Stimulated activated CD8-positive, alpha-beta memory T cell treated with anti-CD3 and anti-CD28 coated beads, Interleukin-4, amount 100 ng/mL, for 4 hours (primary cell): ENCODE measurements around the gene LRP1B.

Experiments
- DNase-seq, 2 donors: peaks; one replicate each; pipeline ENCODE4 v3.0.0-alpha.2; 2020; ENCODE audit warnings: low read depth in 2 of 2, low spot score in 1 of 2

LRP1B gene

GRCh38 chr2:140869925-140870324, 1260.9 kb downstream of the LRP1B start:
- no peak for DNase-seq

- DNase-seq = no peak
Measured at GRCh38 chr2:140869107-140869506, 1261.7 kb downstream of the LRP1B start.

- DNase-seq = no peak
Measured at GRCh38 chr2:140865837-140866236, 1265.0 kb downstream of the LRP1B start.

DNA sequence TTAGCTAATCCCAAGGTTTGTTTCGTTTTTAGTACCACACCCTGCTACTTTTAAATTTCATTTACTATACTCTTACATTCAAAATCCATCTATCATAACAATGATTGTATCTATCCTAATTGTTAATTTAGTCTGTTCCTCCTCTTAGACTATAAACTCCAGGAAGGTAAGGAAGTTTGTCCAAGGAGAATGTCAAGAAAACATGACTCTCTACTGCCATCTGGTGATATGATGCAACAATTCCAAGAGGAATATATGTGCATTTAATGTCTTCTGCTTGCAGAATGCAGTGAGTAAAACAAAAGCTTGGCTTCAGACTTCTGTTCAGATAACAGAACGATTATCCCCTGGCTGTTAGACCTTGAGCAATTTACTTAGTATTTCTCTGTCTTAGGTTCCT, 1267.1 kb downstream of the LRP1B start:
- no peak for DNase-seq

GRCh38 chr2:140862181-140862580, 1268.6 kb downstream of the LRP1B start:
- no peak for DNase-seq

- no peak for DNase-seq
Measured at GRCh38 chr2:140861666-140862065, 1269.2 kb downstream of the LRP1B start.

DNA sequence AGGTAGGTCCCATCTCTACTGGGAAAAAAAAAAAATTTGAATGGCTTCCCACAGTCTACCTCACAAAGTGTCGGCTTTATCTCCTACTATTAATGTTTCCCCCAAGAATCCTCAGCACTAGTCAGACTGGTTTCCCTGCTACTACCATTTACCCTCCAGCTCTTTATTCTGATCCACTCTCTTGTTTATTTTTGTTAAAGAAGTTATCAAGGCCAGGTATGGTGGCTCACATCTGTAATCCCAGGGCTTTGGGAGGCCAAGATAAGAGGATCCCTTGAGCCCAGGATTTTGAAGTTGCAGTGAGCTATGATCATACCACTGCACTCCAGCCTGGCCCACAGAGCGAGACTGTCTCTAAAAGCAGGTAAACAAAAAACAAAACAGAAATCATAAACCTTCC, 1275.3 kb downstream of the LRP1B start:
- no peak for DNase-seq

DNA sequence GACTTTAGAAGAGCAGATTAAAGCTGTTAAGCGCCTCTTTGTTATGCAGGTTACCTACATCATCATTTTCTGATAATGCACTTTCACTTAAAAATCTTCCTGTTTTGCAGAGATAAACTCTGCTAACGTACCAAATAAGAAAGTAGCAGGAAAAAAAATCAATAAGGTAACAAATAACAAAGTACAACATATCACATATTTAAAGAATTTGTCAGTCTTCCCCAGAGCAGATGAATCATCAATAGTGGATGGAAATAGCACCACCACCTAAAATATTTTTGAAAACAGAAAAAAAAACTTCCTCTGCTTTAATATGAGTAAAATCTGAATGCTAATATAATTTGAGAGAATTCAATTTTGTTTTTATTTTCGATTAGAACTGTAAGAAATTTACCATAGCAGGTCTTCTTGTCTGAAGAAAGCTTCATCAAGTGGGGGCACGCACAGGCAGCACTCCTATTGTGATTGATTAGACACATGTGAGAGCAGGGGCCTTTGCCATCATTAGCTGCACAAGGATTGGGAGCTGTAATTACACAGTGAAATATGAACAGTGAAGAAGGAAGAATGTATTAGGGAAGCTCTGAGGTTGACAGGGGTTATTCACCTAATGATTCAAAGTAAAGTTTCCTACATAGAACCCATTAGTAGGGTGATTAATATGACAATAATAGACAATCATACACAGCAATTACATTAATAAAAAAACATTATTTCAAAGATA, 1279.4 kb downstream of the LRP1B start:
- DNase-seq = no peak

DNA sequence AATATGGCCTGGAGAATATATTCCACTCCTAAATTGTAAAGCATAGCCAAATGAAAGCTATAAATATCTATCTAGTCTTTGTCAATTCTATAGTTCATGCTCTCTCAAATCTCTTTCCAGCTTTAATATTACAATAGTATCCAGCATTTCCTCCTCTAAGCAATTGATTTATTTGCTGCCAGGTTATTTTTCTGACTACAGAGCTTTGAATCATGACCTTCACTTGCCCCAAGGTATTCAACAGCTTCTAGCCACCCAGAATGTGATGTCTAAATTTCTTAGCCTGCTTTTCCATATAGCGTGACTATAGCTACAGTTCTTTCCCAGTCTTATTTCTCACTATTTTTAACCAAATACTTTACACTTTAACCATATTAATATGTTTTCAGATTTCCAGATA, 1287.6 kb downstream of the LRP1B start:
- DNase-seq = no peak

DNA sequence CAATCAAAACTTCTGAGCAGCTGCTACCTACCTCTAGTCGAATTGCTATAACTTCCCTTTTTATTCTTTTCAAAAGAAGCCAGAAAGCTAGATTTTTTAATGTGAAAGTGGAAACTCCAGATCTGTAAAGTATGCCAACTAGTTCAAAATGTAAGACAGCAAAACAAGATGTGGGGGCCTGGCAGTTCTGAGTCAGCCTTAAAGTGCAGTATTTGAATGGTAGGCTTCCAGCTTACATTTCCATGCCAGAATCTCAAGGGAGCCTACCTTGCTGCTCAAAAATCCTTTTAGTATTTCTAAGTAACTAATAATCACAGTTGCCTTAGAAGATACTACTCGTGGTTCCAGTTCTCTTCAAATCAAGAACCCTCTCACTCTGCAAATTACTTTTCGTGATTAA, 1288.7 kb downstream of the LRP1B start:
- no peak for DNase-seq

DNA sequence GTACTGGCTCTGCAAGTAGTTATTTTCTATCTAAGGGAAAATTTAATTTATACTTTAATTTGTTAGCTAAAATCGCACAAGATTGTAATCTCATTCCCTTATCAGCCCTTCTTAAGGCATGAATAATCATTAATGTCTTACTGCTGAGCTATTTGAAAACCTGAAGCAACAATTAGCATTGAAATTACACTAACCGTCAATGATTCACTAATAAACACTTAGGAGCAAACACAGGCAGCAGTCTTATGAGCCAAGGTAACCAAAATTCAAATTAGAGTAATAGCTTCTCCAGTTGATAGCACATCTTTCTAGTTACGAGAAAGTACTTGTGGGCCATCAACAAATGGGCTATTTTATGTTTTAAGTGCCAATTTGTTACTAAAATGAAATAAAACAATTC, 1289.7 kb downstream of the LRP1B start:
- no peak for DNase-seq

GRCh38 chr2:140836826-140837225, 1294.0 kb downstream of the LRP1B start:
- DNase-seq = no peak

DNA sequence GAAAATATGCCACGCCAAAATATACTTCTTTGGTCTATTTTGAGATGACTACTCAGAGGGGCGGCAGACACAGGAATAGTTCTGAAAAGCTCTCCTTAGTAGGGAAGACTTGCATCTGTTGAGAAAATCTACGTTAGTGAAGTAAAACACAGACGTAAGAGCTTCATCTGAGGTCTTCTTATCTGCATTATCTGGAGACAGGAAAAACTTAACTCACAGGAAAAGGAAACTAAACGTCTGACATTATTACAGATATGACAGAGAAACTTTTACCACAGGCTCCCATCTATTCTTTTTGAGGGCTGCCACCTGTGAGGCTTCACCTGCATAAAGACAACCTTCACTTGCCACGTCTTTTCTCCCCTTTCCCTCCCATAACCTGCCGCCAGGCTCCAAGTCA, 1295.7 kb downstream of the LRP1B start:
- no peak for DNase-seq

DNA sequence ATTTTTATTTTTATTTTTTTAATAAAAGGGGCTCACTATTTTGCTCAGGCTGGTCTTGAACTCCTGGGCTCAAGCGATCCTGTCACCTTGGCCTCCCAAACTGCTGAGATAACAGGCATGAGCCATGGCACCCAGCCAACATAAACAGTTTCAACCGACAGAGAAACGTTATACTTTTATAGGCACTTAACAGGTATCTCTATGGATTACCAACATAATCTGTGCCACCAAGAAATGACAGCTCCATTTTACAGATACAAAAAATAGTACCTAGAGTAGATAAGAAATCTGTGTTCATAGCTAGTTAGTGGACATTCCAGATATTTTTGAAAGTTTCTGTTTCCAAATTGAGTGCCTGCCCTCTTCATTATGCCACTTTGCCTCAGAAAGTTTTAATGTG, 1316.7 kb downstream of the LRP1B start:
- no peak for DNase-seq

DNA sequence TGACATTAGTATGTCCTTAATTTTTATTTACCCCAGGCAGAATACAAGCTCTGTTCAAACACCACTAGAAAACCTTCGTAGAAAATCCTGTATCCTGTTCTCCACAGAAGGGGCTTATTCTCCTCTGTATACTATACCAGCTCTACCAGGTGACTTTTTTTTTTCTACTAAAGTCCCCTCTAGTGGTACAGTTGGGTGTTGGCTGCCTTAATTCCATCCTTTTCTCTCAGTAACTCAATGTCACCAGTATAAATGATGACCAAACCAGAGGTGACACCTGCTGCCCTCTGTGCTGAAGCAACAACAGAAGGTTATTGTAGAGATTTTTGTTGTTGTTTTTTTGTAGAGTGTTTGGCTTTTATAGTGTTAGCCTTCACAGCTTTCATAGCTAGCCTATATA, 1322.0 kb downstream of the LRP1B start:
- DNase-seq = no peak

DNA sequence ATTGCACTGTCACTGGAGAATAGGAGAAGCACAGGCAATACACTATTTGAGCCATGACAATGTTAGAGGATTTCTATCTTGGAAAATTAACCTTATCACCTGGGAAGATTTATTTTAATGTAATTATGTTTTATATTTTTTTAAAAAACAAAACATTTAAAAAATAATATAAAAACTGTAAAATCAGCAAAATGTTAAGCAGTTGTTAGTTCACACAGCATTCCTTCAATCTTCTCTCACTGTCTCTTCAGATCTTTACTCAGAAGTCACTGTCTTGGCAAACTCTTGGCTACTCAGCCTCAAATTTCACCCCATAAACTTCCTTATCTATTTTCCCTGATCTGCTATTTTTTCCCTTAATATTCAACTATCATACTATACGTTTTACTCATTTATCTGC, 1322.6 kb downstream of the LRP1B start:
- no peak for DNase-seq

GRCh38 chr2:140804700-140805260, 1326.0 kb downstream of the LRP1B start:
- DNase-seq = no peak

DNA sequence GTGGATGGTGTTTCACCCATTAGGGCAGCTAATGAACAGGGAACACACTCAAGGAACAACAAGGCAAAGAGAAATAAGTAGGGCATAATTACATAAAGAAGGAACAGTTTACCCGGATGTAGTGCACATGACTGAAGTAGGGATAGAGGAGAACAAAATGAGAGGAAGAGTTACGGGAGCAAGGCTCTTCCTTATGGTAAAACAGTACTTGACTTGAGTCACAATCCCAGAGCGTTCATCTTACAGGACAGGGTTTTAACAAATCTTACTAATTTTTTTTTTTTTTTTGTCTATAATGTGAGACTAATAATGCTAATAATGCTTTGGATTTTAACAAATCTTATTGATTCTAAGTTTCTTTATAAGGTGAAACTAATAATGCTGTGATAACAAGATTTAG, 1329.5 kb downstream of the LRP1B start:
- DNase-seq = no peak

GRCh38 chr2:140797718-140798117, 1333.1 kb downstream of the LRP1B start:
- DNase-seq = no peak

GRCh38 chr2:140791802-140792201, 1339.0 kb downstream of the LRP1B start:
- no peak for DNase-seq

DNA sequence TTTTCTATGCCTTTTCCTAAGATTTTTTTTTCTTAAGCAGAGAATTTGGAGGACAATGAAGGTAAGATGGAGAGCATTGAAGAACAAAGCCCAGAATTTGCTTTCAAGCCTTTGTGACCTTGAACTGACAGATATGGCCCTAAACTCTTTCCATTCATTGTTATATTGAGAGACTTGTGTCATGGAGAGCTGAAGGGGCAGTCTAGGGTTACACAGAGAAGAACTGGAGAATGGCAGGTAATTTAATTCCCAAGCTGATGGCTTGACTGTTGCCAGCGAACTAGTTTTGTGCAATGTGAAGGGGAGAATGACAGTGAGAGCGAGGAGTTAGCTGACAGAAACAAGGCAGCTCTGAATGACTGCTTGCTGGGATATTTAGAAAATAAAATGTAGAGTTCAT, 1344.2 kb downstream of the LRP1B start:
- DNase-seq = no peak

- DNase-seq = no peak
Measured at GRCh38 chr2:140775411-140775810, 1355.4 kb downstream of the LRP1B start.

- DNase-seq = no peak
Measured at GRCh38 chr2:140770645-140771044, 1360.2 kb downstream of the LRP1B start.
